HEK293T (cell line): ENCODE results near the gene GPR52.

ENCODE experiments used
- CTCF ChIA-PET: fragments of 350-600 bp; formaldehyde crosslinking; extraction: SDS; loops from one replicate; lab custom pipeline; 2021; ENCODE audit warnings: antibody characterized with exemption, inconsistent platforms; lab: Yijun Ruan, JAX
- POLR2A ChIA-PET: fragments of 350-600 bp; formaldehyde crosslinking; extraction: SDS; loops from one replicate; lab custom pipeline; 2020; ENCODE audit warnings: antibody characterized with exemption, inconsistent platforms; lab: Yijun Ruan, JAX
- DNase-seq: peaks from one replicate; pipeline ENCODE4 v3.0.0; 2012; ENCODE audit warnings: mixed read lengths; ENCODE audit errors: extremely low spot score
- ARNT ChIP-seq: fragments of 450-650 bp; IDR thresholded peaks from 2 replicates; pipeline ENCODE4 v1.6.1; 2017; ENCODE audit warnings: mild to moderate bottlenecking
- BHLHE40 ChIP-seq: fragments of 450-650 bp; IDR thresholded peaks from 2 replicates; pipeline ENCODE4 v1.6.1; 2016; ENCODE audit warnings: mild to moderate bottlenecking, moderate library complexity, borderline replicate concordance
- CTBP1 ChIP-seq: fragments of 450-650 bp; IDR thresholded peaks from 2 replicates; pipeline ENCODE4 v1.6.1; 2016; ENCODE audit warnings: borderline replicate concordance
- ELF4 ChIP-seq: fragments of 450-650 bp; IDR thresholded peaks from 2 replicates; pipeline ENCODE4 v1.6.1; 2017; ENCODE audit warnings: antibody characterized with exemption
- FOXA1 ChIP-seq: fragments of 450-650 bp; IDR thresholded peaks from 2 replicates; pipeline ENCODE4 v1.6.1; 2016; ENCODE audit warnings: mild to moderate bottlenecking
- FOXK2 ChIP-seq: fragments of 450-650 bp; IDR thresholded peaks from 2 replicates; pipeline ENCODE4 v1.6.1; 2016; ENCODE audit warnings: mild to moderate bottlenecking
- FOXM1 ChIP-seq: fragments of 450-650 bp; IDR thresholded peaks from 2 replicates; pipeline ENCODE4 v1.6.1; 2017; ENCODE audit warnings: mild to moderate bottlenecking, borderline replicate concordance
- HDGF ChIP-seq: fragments of 450-650 bp; IDR thresholded peaks from 2 replicates; pipeline ENCODE4 v1.6.1; 2017; ENCODE audit warnings: antibody characterized with exemption, borderline replicate concordance
- L3MBTL2 ChIP-seq: fragments of 450-650 bp; conservative IDR thresholded peaks from 2 replicates; pipeline ENCODE4 v1.6.1; 2016; ENCODE audit warnings: mild to moderate bottlenecking
- LEF1 ChIP-seq: fragments of 450-650 bp; IDR thresholded peaks from 2 replicates; pipeline ENCODE4 v1.6.1; 2017; ENCODE audit warnings: mild to moderate bottlenecking, borderline replicate concordance
- NFRKB ChIP-seq: fragments of 450-650 bp; IDR thresholded peaks from 2 replicates; pipeline ENCODE4 v1.6.1; 2016; ENCODE audit warnings: mild to moderate bottlenecking, moderate library complexity
- PKNOX1 ChIP-seq: fragments of 450-650 bp; IDR thresholded peaks from 2 replicates; pipeline ENCODE4 v1.6.1; 2016
- SP1 ChIP-seq: fragments of 450-650 bp; IDR thresholded peaks from 2 replicates; pipeline ENCODE4 v1.6.1; 2017
- SUZ12 ChIP-seq: fragments of 450-650 bp; IDR thresholded peaks from 2 replicates; pipeline ENCODE4 v1.6.1; 2016; ENCODE audit warnings: mild to moderate bottlenecking
- TARDBP ChIP-seq: fragments of 450-650 bp; IDR thresholded peaks from 2 replicates; pipeline ENCODE4 v1.6.1; 2016
- ZNF384 ChIP-seq: fragments of 450-650 bp; IDR thresholded peaks from 2 replicates; pipeline ENCODE4 v1.6.1; 2016

Gene GPR52

GRCh38 chr1:174447866-174448530, at the start of gene GPR52:
TSS of gene GPR52 (plus strand) at chr1:174447964. CDS start at chr1:174448112, 148 bp downstream.
- ChIA-PET POLR2A (no interaction called here), CTCF (no interaction called here)
- no peak for DNase-seq
- TF ChIP-seq BHLHE40 (no peak), FOXK2 (no peak), PKNOX1 (no peak), NFRKB (no peak), TARDBP (no peak), ZNF384 (no peak), ELF4 (no peak)

- CTCF ChIA-PET = no interaction called here
- TF ChIP-seq PKNOX1 = no peak
- TF ChIP-seq ELF4 = no peak
- TF ChIP-seq LEF1 = no peak
- no peak for TF ChIP-seq FOXM1
- no peak for TF ChIP-seq ARNT
- no peak for TF ChIP-seq HDGF
- TF ChIP-seq NFRKB = no peak
- TF ChIP-seq BHLHE40 = no peak
- TF ChIP-seq FOXA1 = no peak
- no peak for TF ChIP-seq SUZ12
- no peak for TF ChIP-seq CTBP1
- no peak for TF ChIP-seq ZNF384
- TF ChIP-seq FOXK2 = no peak
- no peak for TF ChIP-seq L3MBTL2
- TF ChIP-seq TARDBP = no peak
- no peak for TF ChIP-seq SP1
- POLR2A ChIA-PET = no interaction called here
- DNase-seq = no peak
Measured at GRCh38 chr1:174398246-174398645, 49.5 kb upstream of the GPR52 start.

GRCh38 chr1:174399211-174399610, 48.6 kb upstream of the GPR52 start:
- ChIA-PET POLR2A (no interaction called here), CTCF (no interaction called here)
- TF ChIP-seq SP1 = no peak
- no peak for TF ChIP-seq FOXA1
- TF ChIP-seq LEF1 = no peak
- no peak for TF ChIP-seq TARDBP
- TF ChIP-seq L3MBTL2 = no peak
- no peak for TF ChIP-seq NFRKB
- TF ChIP-seq ELF4 = no peak
- no peak for TF ChIP-seq PKNOX1
- no peak for TF ChIP-seq BHLHE40
- no peak for TF ChIP-seq CTBP1
- no peak for TF ChIP-seq HDGF
- no peak for TF ChIP-seq SUZ12
- no peak for TF ChIP-seq ARNT
- TF ChIP-seq ZNF384 = no peak
- no peak for TF ChIP-seq FOXM1
- DNase-seq = no peak

GRCh38 chr1:174401075-174401474, 46.7 kb upstream of the GPR52 start:
- CTCF ChIA-PET = no interaction called here
- no peak for DNase-seq
- no peak for TF ChIP-seq SP1
- POLR2A ChIA-PET = no interaction called here

GRCh38 chr1:174405219-174405618, 42.5 kb upstream of the GPR52 start:
- TF ChIP-seq CTBP1 = no peak
- no peak for TF ChIP-seq FOXA1
- no peak for TF ChIP-seq ARNT
- TF ChIP-seq TARDBP = no peak
- no peak for TF ChIP-seq L3MBTL2
- POLR2A ChIA-PET = no interaction called here
- DNase-seq = no peak
- CTCF ChIA-PET = no interaction called here

- DNase-seq = no peak
- ChIA-PET POLR2A (no interaction called here), CTCF (no interaction called here)
- TF ChIP-seq FOXM1 (no peak), LEF1 (no peak), ZNF384 (no peak), NFRKB (no peak), BHLHE40 (no peak), FOXK2 (no peak), ARNT (no peak), L3MBTL2 (no peak), ELF4 (no peak), HDGF (no peak), PKNOX1 (no peak), SP1 (no peak), FOXA1 (no peak), CTBP1 (no peak), TARDBP (no peak), SUZ12 (no peak)
Measured at GRCh38 chr1:174406421-174406820, 41.3 kb upstream of the GPR52 start.
